Uterus (tissue), 2 donors: ENCODE results near the gene MOV10.

ENCODE experiments used
- CTCF ChIP-seq, 4 experiments: fragments of 200-600 bp in 2 of 4; fragments of 450-650 bp in 2 of 4; sonication (generic) in 2 of 4; IDR thresholded peaks; one replicate each; pipeline ENCODE4 v1.5.1; 2016 to 2019; ENCODE audit warnings: antibody characterized with exemption in 4 of 4, mild to moderate bottlenecking in 2 of 4, moderate library complexity in 1 of 4
- POLR2A ChIP-seq, 2 donors: fragments of 450-650 bp; IDR thresholded peaks; one replicate each; pipeline ENCODE4 v1.6.1; 2016; ENCODE audit warnings: antibody characterized with exemption in 2 of 2, mild to moderate bottlenecking in 1 of 2, moderate library complexity in 1 of 2

GRCh38 chr1:112688781-112689193, 14.3 kb downstream of the MOV10 start:
- TF ChIP-seq CTCF (IDR thresholded peaks at IDR 0.05), result no peak
- TF ChIP-seq POLR2A (IDR thresholded peaks at IDR 0.05), result no peak
